Activated naive CD4-positive, alpha-beta T cell treated with anti-CD3 and anti-CD28 coated beads, Interleukin-2, amount 50 U/mL, for 72 hours (primary cell): ENCODE measurements around the gene GARNL3. TPM values are rescaled to one million over a fixed set of nuclear protein-coding genes. Genes with fewer than 3 reads are reported as not detected.

Experiments
- ATAC-seq, 2 donors: fragments of 150-1000 bp; cut with Tn5 transposase; 2 replicates each; pipeline ENCODE4 v1.10.0; 2021; ENCODE audit warnings: mild to moderate bottlenecking in 2 of 2, moderate library complexity in 2 of 2
- DNase-seq, 2 donors: peaks; one replicate each; pipeline ENCODE4 v3.0.0; 2021 to 2022; ENCODE audit warnings: low spot score in 2 of 2
- H3K27ac Mint-ChIP-seq, 2 donors: one replicate each; pipeline ENCODE4 v1.8.0; 2022; ENCODE audit warnings: mild to moderate bottlenecking in 2 of 2, mixed read lengths in 2 of 2
- H3K36me3 Mint-ChIP-seq, 2 donors: one replicate each; pipeline ENCODE4 v1.8.0; 2022; ENCODE audit warnings: mixed read lengths in 2 of 2
- H3K9me3 Mint-ChIP-seq, 2 donors: one replicate each; pipeline ENCODE4 v1.8.0; 2022; ENCODE audit warnings: mixed read lengths in 2 of 2
- total RNA-seq, 2 donors: library from RNA; stranded (reverse); gene quantifications; one replicate each; pipeline ENCODE4 v1.2.3, GENCODE V29; 2022

The GARNL3 gene
- total RNA-seq, 2 donors from 2014 or later: 3.5 to 5.4 TPM

GRCh38 chr9:127229691-127230417 lies 34.7 kb upstream of the GARNL3 start:
- H3K27ac Mint-ChIP-seq: no peak overlapping the region
- ATAC-seq: no peak
- no peaks in the 10 kb centered on the region for H3K9me3 Mint-ChIP-seq
- no peaks in the 10 kb centered on the region for H3K36me3 Mint-ChIP-seq
- no peak for DNase-seq

- ATAC-seq (no peak), DNase-seq (no peak)
- no peaks in the 10 kb centered on the region for H3K36me3 Mint-ChIP-seq
- H3K9me3 Mint-ChIP-seq: no peaks in the 10 kb centered on the region
- H3K27ac Mint-ChIP-seq: no peak overlapping the region
Measured at GRCh38 chr9:127231666-127232065, 32.9 kb upstream of the GARNL3 start.

- Mint-ChIP-seq H3K36me3 (no peaks in the 10 kb centered on the region), H3K9me3 (no peaks in the 10 kb centered on the region)
- ATAC-seq: no peak
Measured at GRCh38 chr9:127232833-127233549, 31.6 kb upstream of the GARNL3 start.

GRCh38 chr9:127233550-127233949 lies 31.0 kb upstream of the GARNL3 start:
- DNase-seq (no peak), ATAC-seq (no peak)
- no peaks in the 10 kb centered on the region for H3K9me3 Mint-ChIP-seq
- H3K36me3 Mint-ChIP-seq: no peaks in the 10 kb centered on the region
- no peak overlapping the region for H3K27ac Mint-ChIP-seq

More at GRCh38 chr9:127232833-127233549, 31.6 kb upstream of the GARNL3 start:
- DNase-seq: no peak
- no peak overlapping the region for H3K27ac Mint-ChIP-seq

- Mint-ChIP-seq H3K36me3 (no peaks in the 10 kb centered on the region), H3K27ac (no peak overlapping the region), H3K9me3 (no peaks in the 10 kb centered on the region)
- ATAC-seq (no peak), DNase-seq (no peak)
Measured at GRCh38 chr9:127233989-127234388, 30.6 kb upstream of the GARNL3 start.

GRCh38 chr9:127237801-127238200 lies 26.8 kb upstream of the GARNL3 start:
- DNase-seq: no peak
- Mint-ChIP-seq H3K9me3 (no peaks in the 10 kb centered on the region), H3K36me3 (no peaks in the 10 kb centered on the region), H3K27ac (no peak overlapping the region)
- ATAC-seq: no peak

GRCh38 chr9:127241354-127241753 lies 23.2 kb upstream of the GARNL3 start:
- Mint-ChIP-seq H3K36me3 (no peaks in the 10 kb centered on the region), H3K27ac (no peak overlapping the region), H3K9me3 (no peaks in the 10 kb centered on the region)
- DNase-seq (no peak), ATAC-seq (no peak)

GRCh38 chr9:127244609-127245601 lies 19.7 kb upstream of the GARNL3 start:
- DNase-seq: peak; percentile 91 to 94
- Mint-ChIP-seq H3K9me3 (no peaks in the 10 kb centered on the region), H3K27ac (peak overlapping the region; percentile 34 to 72), H3K36me3 (no peaks in the 10 kb centered on the region)
- peak; percentile 100 for ATAC-seq

GRCh38 chr9:127245637-127246164 lies 18.9 kb upstream of the GARNL3 start:
- no peak for ATAC-seq
- Mint-ChIP-seq H3K27ac (peak overlapping the region in 1 of 2 donors; percentile 72), H3K9me3 (no peaks in the 10 kb centered on the region), H3K36me3 (no peaks in the 10 kb centered on the region)
- DNase-seq: no peak

- Mint-ChIP-seq H3K36me3 (no peaks in the 10 kb centered on the region), H3K9me3 (no peaks in the 10 kb centered on the region), H3K27ac (no peak overlapping the region)
- ATAC-seq (no peak), DNase-seq (no peak)
Measured at GRCh38 chr9:127248241-127248640, 16.3 kb upstream of the GARNL3 start.

- Mint-ChIP-seq H3K27ac (no peak overlapping the region), H3K9me3 (no peaks in the 10 kb centered on the region), H3K36me3 (no peaks in the 10 kb centered on the region)
- ATAC-seq (no peak), DNase-seq (no peak)
Measured at GRCh38 chr9:127249877-127250276, 14.7 kb upstream of the GARNL3 start.

- Mint-ChIP-seq H3K36me3 (no peaks in the 10 kb centered on the region), H3K27ac (no peak overlapping the region), H3K9me3 (no peaks in the 10 kb centered on the region)
- DNase-seq: no peak
- no peak for ATAC-seq
Measured at GRCh38 chr9:127250896-127251391, 13.6 kb upstream of the GARNL3 start.

- DNase-seq (no peak), ATAC-seq (no peak)
- H3K9me3 Mint-ChIP-seq: no peaks in the 10 kb centered on the region
- H3K27ac Mint-ChIP-seq: no peak overlapping the region
- H3K36me3 Mint-ChIP-seq: no peaks in the 10 kb centered on the region
Measured at GRCh38 chr9:127252410-127253318, 11.9 kb upstream of the GARNL3 start.

- Mint-ChIP-seq H3K36me3 (no peaks in the 10 kb centered on the region), H3K9me3 (no peaks in the 10 kb centered on the region), H3K27ac (no peak overlapping the region)
- ATAC-seq (no peak), DNase-seq (no peak)
Measured at GRCh38 chr9:127253446-127253845, 11.1 kb upstream of the GARNL3 start.

GRCh38 chr9:127255692-127256091 lies 8.9 kb upstream of the GARNL3 start:
- Mint-ChIP-seq H3K9me3 (no peaks in the 10 kb centered on the region), H3K27ac (no peak overlapping the region), H3K36me3 (no peaks in the 10 kb centered on the region)
- ATAC-seq: no peak
- no peak for DNase-seq

GRCh38 chr9:127256324-127256723 lies 8.2 kb upstream of the GARNL3 start:
- no peak for ATAC-seq
- DNase-seq: no peak
- H3K27ac Mint-ChIP-seq: no peak overlapping the region
- H3K36me3 Mint-ChIP-seq: no peaks in the 10 kb centered on the region
- no peaks in the 10 kb centered on the region for H3K9me3 Mint-ChIP-seq
